Measurements from ENCODE around the gene PHLDB1. TPM values are rescaled to one million over a fixed set of nuclear protein-coding genes. Genes with fewer than 3 reads are reported as not detected.

The PHLDB1 gene
- total RNA-seq, 1 experiment from 2014 or later, result 76.7 TPM

Other genes with a start within 250 kb of the PHLDB1 start
- 39.5 and 56.5 TPM in 2 replicates for gene UBE4A, start 248.0 kb upstream of the PHLDB1 start, total RNA-seq (2014; rRNA removed; shearing (Covaris generic))
- gene ATP5MG, start 206.0 kb upstream of the PHLDB1 start, total RNA-seq (2014; rRNA removed; shearing (Covaris generic)), result 112 and 130 TPM in 2 replicates
- gene KMT2A, start 171.1 kb upstream of the PHLDB1 start, total RNA-seq (2014; rRNA removed; shearing (Covaris generic)), result 26.5 and 40.4 TPM in 2 replicates
- 0.32 TPM in 1 of 2 replicates, not detected in the other for gene TTC36, start 80.1 kb upstream of the PHLDB1 start, total RNA-seq (2014; rRNA removed; shearing (Covaris generic))
- gene TMEM25, start 76.4 kb upstream of the PHLDB1 start, total RNA-seq (2014; rRNA removed; shearing (Covaris generic)), result 20.9 and 22.0 TPM in 2 replicates
- 52.3 and 55.3 TPM in 2 replicates for gene IFT46, start 41.7 kb upstream of the PHLDB1 start, total RNA-seq (2014; rRNA removed; shearing (Covaris generic))
- gene ARCN1, start 35.2 kb upstream of the PHLDB1 start, total RNA-seq (2014; rRNA removed; shearing (Covaris generic)), result 246 and 304 TPM in 2 replicates
- not detected in 2 replicates for gene TREH, start 72.0 kb downstream of the PHLDB1 start, total RNA-seq (2014; rRNA removed; shearing (Covaris generic))
- 42.2 and 70.8 TPM in 2 replicates for gene DDX6, start 183.5 kb downstream of the PHLDB1 start, total RNA-seq (2014; rRNA removed; shearing (Covaris generic))